Muscle of leg (tissue), 11 donors: ENCODE measurements around the gene ANKS1A. TPM values are rescaled to one million over a fixed set of nuclear protein-coding genes. Genes with fewer than 3 reads are reported as not detected.
"Not testable (repeated sequence)": the region's sequence is repeated elsewhere in the genome, so short reads cannot be mapped to it uniquely, and the experiment has no call there.

Source experiments
- DNase-seq: peaks from one replicate; pipeline ENCODE4 v3.0.0; 2013
- H3K27ac ChIP-seq: one replicate; pipeline ENCODE4 v1.5.1; 2013; ENCODE audit warnings: mild to moderate bottlenecking, low read length, control low read depth
- H3K27me3 ChIP-seq: one replicate; pipeline ENCODE4 v1.6.1; 2013; ENCODE audit warnings: low read length; ENCODE audit not compliant: control insufficient read depth, insufficient read depth
- H3K36me3 ChIP-seq: one replicate; pipeline ENCODE4 v1.6.1; 2013; ENCODE audit warnings: low read length; ENCODE audit not compliant: control insufficient read depth, insufficient read depth
- H3K4me1 ChIP-seq: one replicate; pipeline ENCODE4 v1.6.1; 2013; ENCODE audit warnings: low read length; ENCODE audit not compliant: control insufficient read depth, insufficient read depth
- H3K4me3 ChIP-seq: one replicate; pipeline ENCODE4 v1.5.1; 2013; ENCODE audit warnings: low read length, control low read depth
- H3K9me3 ChIP-seq: replicated peaks from 2 replicates; pipeline ENCODE4 v1.6.1; 2013; ENCODE audit warnings: low read depth, low read length; ENCODE audit not compliant: control insufficient read depth
- WGBS: methylation state at CpG from one replicate; pipeline ENCODE4 v1.1.5; 2013; ENCODE audit warnings: missing lambda C conversion rate; ENCODE audit not compliant: insufficient coverage; 5-methylcytosine and 5-hydroxymethylcytosine counted together
- polyA plus RNA-seq, 8 donors: library from polyadenylated mRNA; unstranded; fragments of 120-200 nt; gene quantifications; one replicate each; pipeline versions ENCODE4 v1.2.1 to v1.2.3, GENCODE V29; 2013; ENCODE audit warnings: inconsistent platforms in 1 of 8, low replicate concordance in 1 of 8; ENCODE audit not compliant: insufficient read length in 8 of 8, insufficient read depth in 1 of 8
- total RNA-seq: library from RNA; stranded (reverse); fragments of 120-200 nt; gene quantifications from one replicate; pipeline ENCODE4 v1.2.4, GENCODE V29; 2013

ANKS1A gene
- total and polyA plus RNA-seq, 9 donors, result 22.7 to 56.0 (median 39.8) TPM

GRCh38 chr6:34985236-34985635 is 96.2 kb downstream of the ANKS1A start:
- Histone ChIP-seq H3K9me3 (no peaks in the 10 kb centered on the region), H3K27ac (no peak overlapping the region), H3K4me1 (peaks cover 2% of the 10 kb centered on the region), H3K27me3 (no peaks in the 10 kb centered on the region), H3K36me3 (peaks cover 40% of the 10 kb centered on the region), H3K4me3 (no peak overlapping the region)
- 50% methylated on average over 1 of the region's 4 CpGs for WGBS
- DNase-seq, result no peak

- Histone ChIP-seq H3K9me3 (no peaks in the 10 kb centered on the region), H3K27ac (no peak overlapping the region), H3K36me3 (peaks cover 42% of the 10 kb centered on the region), H3K4me1 (peaks cover 7% of the 10 kb centered on the region), H3K4me3 (no peak overlapping the region), H3K27me3 (no peaks in the 10 kb centered on the region)
- DNase-seq, result peak; percentile 84
- no CpG with 5 or more reads among the region's 3 CpGs for WGBS
Observed at GRCh38 chr6:34986845-34987246, 97.8 kb downstream of the ANKS1A start.

GRCh38 chr6:34987506-34987905 is 98.5 kb downstream of the ANKS1A start:
- Histone ChIP-seq H3K27me3 (no peaks in the 10 kb centered on the region), H3K4me3 (no peak overlapping the region), H3K4me1 (peaks cover 13% of the 10 kb centered on the region), H3K36me3 (peaks cover 40% of the 10 kb centered on the region), H3K27ac (no peak overlapping the region), H3K9me3 (no peaks in the 10 kb centered on the region)
- no peak for DNase-seq
- WGBS, result 90% methylated on average over 5 of the region's 5 CpGs

GRCh38 chr6:34990971-34991560 is 102.0 kb downstream of the ANKS1A start:
- peak; percentile 82 for DNase-seq
- Histone ChIP-seq H3K9me3 (no peaks in the 10 kb centered on the region), H3K4me1 (peaks cover 24% of the 10 kb centered on the region), H3K27me3 (no peaks in the 10 kb centered on the region), H3K36me3 (peaks cover 33% of the 10 kb centered on the region), H3K4me3 (no peak overlapping the region), H3K27ac (peak overlapping the region; percentile 73)
- no CpG with 5 or more reads among the region's 2 CpGs for WGBS

- Histone ChIP-seq H3K27ac (peak overlapping the region; percentile 42), H3K36me3 (peaks cover 27% of the 10 kb centered on the region), H3K9me3 (no peaks in the 10 kb centered on the region), H3K4me1 (peaks cover 22% of the 10 kb centered on the region), H3K27me3 (no peaks in the 10 kb centered on the region), H3K4me3 (no peak overlapping the region)
- 66% methylated on average over 3 of the region's 3 CpGs for WGBS
- DNase-seq, result no peak
Observed at GRCh38 chr6:34992376-34992775, 103.3 kb downstream of the ANKS1A start.

DNA sequence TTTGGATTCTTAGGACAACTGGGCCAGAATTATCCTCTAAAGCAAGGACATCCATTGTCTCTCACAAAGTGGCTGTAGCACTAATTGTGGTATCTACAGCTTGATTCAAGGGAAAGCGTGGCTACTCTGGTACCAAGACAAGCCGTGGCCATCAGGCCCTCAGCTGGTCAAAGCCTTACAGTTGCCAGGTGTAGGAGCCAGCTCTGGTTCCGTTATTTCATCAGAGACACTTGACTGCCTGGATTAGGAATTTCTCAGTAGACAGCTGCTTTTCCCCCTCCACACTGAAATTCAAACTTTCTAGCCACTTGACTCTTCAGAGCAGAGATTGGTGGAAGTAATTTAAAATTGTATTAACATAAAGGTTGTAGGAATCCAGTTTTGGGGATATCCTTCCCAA is 104.2 kb downstream of the ANKS1A start:
- H3K27ac ChIP-seq, result no peak overlapping the region
- no peak for DNase-seq
- WGBS, result 84% methylated on average over 3 of the region's 3 CpGs
- peaks cover 22% of the 10 kb centered on the region for H3K4me1 ChIP-seq
- peaks cover 27% of the 10 kb centered on the region for H3K36me3 ChIP-seq
- H3K4me3 ChIP-seq, result no peak overlapping the region
- H3K27me3 ChIP-seq, result no peaks in the 10 kb centered on the region
- H3K9me3 ChIP-seq, result no peaks in the 10 kb centered on the region

DNA sequence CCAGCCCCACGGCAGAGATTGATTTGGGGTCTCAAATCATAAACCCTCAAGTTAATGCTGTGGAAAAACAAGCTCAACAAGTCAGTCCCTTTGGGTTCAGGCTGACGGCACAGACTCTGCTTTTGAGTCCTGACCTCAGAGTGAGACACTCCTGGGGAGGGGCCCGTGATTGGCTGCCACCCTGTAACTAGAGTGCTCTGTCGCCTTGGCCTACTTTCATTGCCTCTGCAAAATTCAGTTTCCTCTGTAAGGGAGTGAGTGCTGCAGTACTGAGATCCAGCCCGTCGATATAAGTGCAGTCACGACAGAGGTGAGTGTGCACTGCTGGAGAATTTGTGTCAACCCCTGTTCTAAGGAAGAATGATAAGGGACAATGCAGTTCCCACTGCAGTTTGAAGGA is 105.6 kb downstream of the ANKS1A start:
- DNase-seq, result no peak
- WGBS, result 83% methylated on average over 7 of the region's 7 CpGs
- no peaks in the 10 kb centered on the region for H3K9me3 ChIP-seq
- peaks cover 22% of the 10 kb centered on the region for H3K4me1 ChIP-seq
- peaks cover 26% of the 10 kb centered on the region for H3K36me3 ChIP-seq
- no peaks in the 10 kb centered on the region for H3K27me3 ChIP-seq
- H3K4me3 ChIP-seq, result peak overlapping the region; percentile 11
- H3K27ac ChIP-seq, result peak overlapping the region; percentile 65

DNA sequence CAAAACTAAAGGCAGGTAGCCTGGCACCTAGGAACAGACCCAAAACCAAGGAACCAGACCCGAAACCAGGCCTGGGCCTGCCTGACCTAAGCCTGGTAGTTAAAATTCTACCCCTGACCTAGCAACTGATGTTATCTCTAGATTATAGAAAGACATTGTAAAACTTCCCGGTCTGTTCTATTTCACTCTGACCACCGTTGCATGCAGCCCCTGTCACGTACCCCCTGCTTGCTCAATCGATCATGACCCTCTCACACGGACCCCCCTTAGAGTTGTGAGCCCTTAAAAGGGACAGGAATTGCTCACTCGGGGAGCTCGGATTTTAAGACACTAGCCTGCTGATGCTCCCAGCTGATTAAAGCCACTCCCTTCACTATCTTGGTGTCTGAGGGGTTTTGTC is 109.4 kb downstream of the ANKS1A start:
- not testable (repeated sequence) for H3K4me1 ChIP-seq, H3K27me3 ChIP-seq, H3K27ac ChIP-seq, H3K9me3 ChIP-seq, DNase-seq, H3K4me3 ChIP-seq
- WGBS, result 83% methylated on average over 3 of the region's 8 CpGs
- peaks cover 15% of the 10 kb centered on the region for H3K36me3 ChIP-seq

DNA sequence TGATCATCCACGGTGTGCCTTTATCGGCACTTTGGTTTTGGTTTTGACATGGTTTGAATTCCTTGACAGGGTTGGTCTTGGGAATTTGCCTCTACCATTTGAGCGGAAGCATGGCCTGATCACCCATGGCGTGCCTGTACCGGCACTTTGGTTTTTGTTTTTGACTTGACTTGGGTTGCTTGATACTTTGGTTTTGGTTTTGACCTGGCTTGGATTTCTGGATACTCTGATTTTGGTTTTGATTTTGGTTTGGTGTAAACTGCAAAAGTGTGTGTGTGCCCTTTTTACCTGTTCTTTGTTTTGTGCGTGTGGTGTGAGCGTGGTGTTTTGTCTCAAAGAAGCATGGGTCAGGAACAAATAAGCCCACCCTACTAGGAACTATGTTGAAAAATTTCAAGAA is 110.1 kb downstream of the ANKS1A start:
- H3K4me3 ChIP-seq, H3K4me1 ChIP-seq, DNase-seq, H3K9me3 ChIP-seq, H3K27me3 ChIP-seq: not testable (repeated sequence)
- WGBS, result 100% methylated on average over 5 of the region's 7 CpGs
- H3K27ac ChIP-seq, result peak overlapping the region; percentile 29
- peaks cover 14% of the 10 kb centered on the region for H3K36me3 ChIP-seq

DNA sequence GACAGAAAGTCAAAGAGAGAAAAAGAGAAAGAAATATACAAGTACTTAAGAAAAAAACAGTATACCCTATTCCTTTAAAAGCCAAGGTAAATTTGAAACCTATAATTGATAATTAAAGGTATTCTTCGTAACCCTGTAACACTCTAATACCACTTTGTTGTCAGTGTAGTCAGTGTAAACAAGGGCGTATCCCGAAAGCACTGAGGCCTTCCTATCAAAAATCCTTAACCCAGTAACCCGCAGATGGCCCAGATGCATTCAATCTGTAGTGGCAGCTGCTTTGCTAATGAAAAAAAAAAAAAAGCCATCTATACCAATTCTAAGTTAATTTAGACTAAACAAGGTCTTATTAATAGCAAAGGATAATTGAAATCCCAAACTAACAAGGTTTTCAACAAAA is 110.9 kb downstream of the ANKS1A start:
- not testable (repeated sequence) for H3K4me1 ChIP-seq

GRCh38 chr6:35001349-35001748 is 112.3 kb downstream of the ANKS1A start:
- not testable (repeated sequence) for H3K27me3 ChIP-seq, H3K27ac ChIP-seq, H3K36me3 ChIP-seq, H3K4me3 ChIP-seq, DNase-seq, H3K4me1 ChIP-seq, H3K9me3 ChIP-seq
- WGBS, result 70% methylated on average over 1 of the region's 6 CpGs

More for the DNA sequence above, 110.9 kb downstream of the ANKS1A start:
- H3K4me3 ChIP-seq, H3K27me3 ChIP-seq, H3K9me3 ChIP-seq, DNase-seq, H3K36me3 ChIP-seq: not testable (repeated sequence)
- H3K27ac ChIP-seq, result peak overlapping the region; percentile 42
- no CpG with 5 or more reads among the region's 4 CpGs for WGBS
